GM12873 (cell line): Measurements from ENCODE around the gene GLCE.

Experiments
- CTCF ChIP-seq: IDR thresholded peaks from 2 replicates; pipeline ENCODE4 v1.5.1; 2012; ENCODE audit warnings: low read depth, mild to moderate bottlenecking, moderate library complexity, low read length, control low read depth; ENCODE audit not compliant: insufficient read depth; ENCODE audit errors: missing control alignments

The GLCE gene

GRCh38 chr15:69305933-69306568, 145.6 kb downstream of the GLCE start:
- TF ChIP-seq CTCF: no peak

- TF ChIP-seq CTCF: no peak
These were observed 147.5 kb downstream of the GLCE start for GRCh38 chr15:69307939-69308338.

- TF ChIP-seq CTCF: no peak
These were observed 148.5 kb downstream of the GLCE start for GRCh38 chr15:69308949-69309348.

GRCh38 chr15:69311319-69311721, 150.9 kb downstream of the GLCE start:
- TF ChIP-seq CTCF: no peak

GRCh38 chr15:69313432-69314000, 153.1 kb downstream of the GLCE start:
- no peak for TF ChIP-seq CTCF

- no peak for TF ChIP-seq CTCF
These were observed 153.7 kb downstream of the GLCE start for GRCh38 chr15:69314131-69314530.

GRCh38 chr15:69314736-69315135, 154.3 kb downstream of the GLCE start:
- no peak for TF ChIP-seq CTCF
